Immature natural killer cell (primary cell): ENCODE data around the gene STOML1. TPM values are rescaled to one million over a fixed set of nuclear protein-coding genes. Genes with fewer than 3 reads are reported as not detected.

Experiments
- DNase-seq, 3 donors: peaks; one replicate each; pipeline ENCODE4 v3.0.0; 2022; ENCODE audit warnings: mixed read lengths in 1 of 3
- H3K27ac Mint-ChIP-seq, 6 donors: one replicate each; pipeline ENCODE4 v1.8.0; 2020; ENCODE audit warnings: mixed read lengths in 6 of 6, mild to moderate bottlenecking in 5 of 6, inconsistent platforms in 4 of 6, moderate library complexity in 3 of 6
- H3K27me3 Mint-ChIP-seq, 3 donors: one replicate each; pipeline ENCODE4 v1.8.0; 2020 to 2021; ENCODE audit warnings: low read depth in 3 of 3, mild to moderate bottlenecking in 3 of 3, mixed read lengths in 3 of 3, moderate library complexity in 3 of 3, inconsistent platforms in 1 of 3
- H3K36me3 Mint-ChIP-seq, 3 donors: one replicate each; pipeline ENCODE4 v1.8.0; 2020; ENCODE audit warnings: mixed read lengths in 3 of 3, inconsistent platforms in 2 of 3, mild to moderate bottlenecking in 2 of 3
- H3K4me1 Mint-ChIP-seq, 2 donors: one replicate each; pipeline ENCODE4 v1.8.0; 2020; ENCODE audit warnings: inconsistent platforms in 2 of 2, mild to moderate bottlenecking in 2 of 2, mixed read lengths in 2 of 2, moderate library complexity in 1 of 2
- H3K4me3 Mint-ChIP-seq, 5 donors: one replicate each; pipeline ENCODE4 v1.8.0; 2020; ENCODE audit warnings: mild to moderate bottlenecking in 5 of 5, mixed read lengths in 5 of 5, inconsistent platforms in 3 of 5, moderate library complexity in 3 of 5
- H3K9me3 Mint-ChIP-seq, 6 donors: one replicate each; pipeline ENCODE4 v1.8.0; 2020; ENCODE audit warnings: mild to moderate bottlenecking in 6 of 6, mixed read lengths in 6 of 6, inconsistent platforms in 4 of 6, moderate library complexity in 3 of 6
- polyA plus RNA-seq, 3 donors: library from polyadenylated mRNA; unstranded; fragments of 300-500 nt; fragmentation: Illumina TruSeq; gene quantifications; one replicate each; pipeline ENCODE4 v1.2.3, GENCODE V29; 2021

Gene STOML1
- polyA plus RNA-seq, 3 donors from 2014 or later: 12.7 to 17.4 (median 13.2) TPM

GRCh38 chr15:73957785-73958184, 34.3 kb downstream of the STOML1 start:
- DNase-seq: no peak
- Mint-ChIP-seq H3K4me3 (no peak overlapping the region), H3K9me3 (no peaks in the 10 kb centered on the region), H3K27me3 (peaks cover 0 to 5% (median 4%) of the 10 kb centered on the region in 3 donors), H3K27ac (peak overlapping the region in 1 of 6 donors; percentile 24), H3K36me3 (no peaks in the 10 kb centered on the region), H3K4me1 (peaks cover 13% of the 10 kb centered on the region in 2 donors)

GRCh38 chr15:73957276-73957675, 34.8 kb downstream of the STOML1 start:
- no peak for DNase-seq
- H3K36me3 Mint-ChIP-seq: no peaks in the 10 kb centered on the region
- H3K4me3 Mint-ChIP-seq: no peak overlapping the region
- H3K9me3 Mint-ChIP-seq: no peaks in the 10 kb centered on the region
- peaks cover 13% of the 10 kb centered on the region in 2 donors for H3K4me1 Mint-ChIP-seq
- H3K27me3 Mint-ChIP-seq: peaks cover 0 to 5% (median 4%) of the 10 kb centered on the region in 3 donors
- no peak overlapping the region for H3K27ac Mint-ChIP-seq

- H3K4me1 Mint-ChIP-seq: peaks cover 13% of the 10 kb centered on the region in 2 donors
- no peaks in the 10 kb centered on the region for H3K9me3 Mint-ChIP-seq
- no peaks in the 10 kb centered on the region for H3K36me3 Mint-ChIP-seq
- no peak overlapping the region for H3K27ac Mint-ChIP-seq
- H3K4me3 Mint-ChIP-seq: no peak overlapping the region
- peaks cover 0 to 5% (median 4%) of the 10 kb centered on the region in 3 donors for H3K27me3 Mint-ChIP-seq
- no peak for DNase-seq
Measured at GRCh38 chr15:73956743-73957135, 35.4 kb downstream of the STOML1 start.

GRCh38 chr15:73955861-73956742, 36.0 kb downstream of the STOML1 start:
- H3K36me3 Mint-ChIP-seq: no peaks in the 10 kb centered on the region
- no peak for DNase-seq
- H3K27me3 Mint-ChIP-seq: peaks cover 0 to 5% (median 4%) of the 10 kb centered on the region in 3 donors
- H3K9me3 Mint-ChIP-seq: no peaks in the 10 kb centered on the region
- H3K4me1 Mint-ChIP-seq: peaks cover 17% of the 10 kb centered on the region in 2 donors
- no peak overlapping the region for H3K27ac Mint-ChIP-seq
- no peak overlapping the region for H3K4me3 Mint-ChIP-seq

GRCh38 chr15:73955326-73955725, 36.8 kb downstream of the STOML1 start:
- no peak for DNase-seq
- H3K27ac Mint-ChIP-seq: no peak overlapping the region
- H3K4me1 Mint-ChIP-seq: peaks cover 17 to 19% of the 10 kb centered on the region in 2 donors

GRCh38 chr15:73954188-73955145, 37.6 kb downstream of the STOML1 start:
- no peak for DNase-seq
- Mint-ChIP-seq H3K4me1 (peaks cover 13 to 15% of the 10 kb centered on the region in 2 donors), H3K4me3 (no peak overlapping the region), H3K27me3 (peaks cover 0 to 7% (median 4%) of the 10 kb centered on the region in 3 donors), H3K9me3 (no peaks in the 10 kb centered on the region), H3K27ac (peak overlapping the region in 1 of 6 donors; percentile 11), H3K36me3 (no peaks in the 10 kb centered on the region)

More at GRCh38 chr15:73955326-73955725, 36.8 kb downstream of the STOML1 start:
- Mint-ChIP-seq H3K36me3 (no peaks in the 10 kb centered on the region), H3K9me3 (no peaks in the 10 kb centered on the region), H3K27me3 (peaks cover 0 to 6% (median 4%) of the 10 kb centered on the region in 3 donors), H3K4me3 (no peak overlapping the region)

- no peak overlapping the region for H3K4me3 Mint-ChIP-seq
- no peak for DNase-seq
- H3K27me3 Mint-ChIP-seq: peaks cover 0 to 9% (median 4%) of the 10 kb centered on the region in 3 donors
- no peaks in the 10 kb centered on the region for H3K9me3 Mint-ChIP-seq
- no peak overlapping the region for H3K27ac Mint-ChIP-seq
- H3K4me1 Mint-ChIP-seq: peaks cover 5 to 6% of the 10 kb centered on the region in 2 donors
- H3K36me3 Mint-ChIP-seq: no peaks in the 10 kb centered on the region
Measured at GRCh38 chr15:73952913-73953750, 39.0 kb downstream of the STOML1 start.

GRCh38 chr15:73952171-73952912, 39.8 kb downstream of the STOML1 start:
- peaks cover 0 to 9% (median 4%) of the 10 kb centered on the region in 3 donors for H3K27me3 Mint-ChIP-seq
- H3K27ac Mint-ChIP-seq: no peak overlapping the region
- H3K9me3 Mint-ChIP-seq: no peaks in the 10 kb centered on the region
- no peak overlapping the region for H3K4me3 Mint-ChIP-seq
- peaks cover 5 to 6% of the 10 kb centered on the region in 2 donors for H3K4me1 Mint-ChIP-seq
- H3K36me3 Mint-ChIP-seq: no peaks in the 10 kb centered on the region
- no peak for DNase-seq

- Mint-ChIP-seq H3K9me3 (no peaks in the 10 kb centered on the region), H3K4me1 (peaks cover 4 to 6% of the 10 kb centered on the region in 2 donors), H3K36me3 (no peaks in the 10 kb centered on the region), H3K27me3 (peaks cover 0 to 6% (median 1%) of the 10 kb centered on the region in 3 donors), H3K27ac (peak overlapping the region in 1 of 6 donors; percentile 36), H3K4me3 (no peak overlapping the region)
- DNase-seq: no peak
Measured at GRCh38 chr15:73951601-73952000, 40.5 kb downstream of the STOML1 start.

GRCh38 chr15:73950831-73951561, 41.1 kb downstream of the STOML1 start:
- H3K4me3 Mint-ChIP-seq: peak overlapping the region in 1 of 5 donors; percentile 63
- peaks cover 0 to 4% (median 1%) of the 10 kb centered on the region in 3 donors for H3K27me3 Mint-ChIP-seq
- H3K36me3 Mint-ChIP-seq: no peaks in the 10 kb centered on the region
- peak; percentile 34 to 53 (median 37) for DNase-seq
- H3K9me3 Mint-ChIP-seq: no peaks in the 10 kb centered on the region
- H3K4me1 Mint-ChIP-seq: peaks cover 4 to 6% of the 10 kb centered on the region in 2 donors
- H3K27ac Mint-ChIP-seq: peak overlapping the region in 3 of 6 donors; percentile 36 to 84 (median 81)

GRCh38 chr15:73950479-73950830, 41.6 kb downstream of the STOML1 start:
- H3K27ac Mint-ChIP-seq: peak overlapping the region in 1 of 6 donors; percentile 49
- H3K36me3 Mint-ChIP-seq: no peaks in the 10 kb centered on the region
- H3K27me3 Mint-ChIP-seq: peaks cover 0 to 4% (median 1%) of the 10 kb centered on the region in 3 donors
- peaks cover 4 to 6% of the 10 kb centered on the region in 2 donors for H3K4me1 Mint-ChIP-seq
- no peaks in the 10 kb centered on the region for H3K9me3 Mint-ChIP-seq
- no peak overlapping the region for H3K4me3 Mint-ChIP-seq
- no peak for DNase-seq

GRCh38 chr15:73949496-73949895, 42.6 kb downstream of the STOML1 start:
- Mint-ChIP-seq H3K27ac (no peak overlapping the region), H3K4me1 (peaks cover 4 to 6% of the 10 kb centered on the region in 2 donors), H3K36me3 (no peaks in the 10 kb centered on the region), H3K9me3 (no peaks in the 10 kb centered on the region), H3K4me3 (no peak overlapping the region), H3K27me3 (peaks cover 0 to 4% (median 1%) of the 10 kb centered on the region in 3 donors)
- no peak for DNase-seq
